Stimulated activated CD8-positive, alpha-beta memory T cell treated with anti-CD3 and anti-CD28 coated beads, Interleukin-15, amount 100 ng/mL, for 1 hour (primary cell): ENCODE measurements around the gene MADD.

ENCODE experiments used
- DNase-seq: peaks from one replicate; pipeline ENCODE4 v3.0.0-alpha.2; 2020; ENCODE audit warnings: low read depth

Gene MADD

DNA sequence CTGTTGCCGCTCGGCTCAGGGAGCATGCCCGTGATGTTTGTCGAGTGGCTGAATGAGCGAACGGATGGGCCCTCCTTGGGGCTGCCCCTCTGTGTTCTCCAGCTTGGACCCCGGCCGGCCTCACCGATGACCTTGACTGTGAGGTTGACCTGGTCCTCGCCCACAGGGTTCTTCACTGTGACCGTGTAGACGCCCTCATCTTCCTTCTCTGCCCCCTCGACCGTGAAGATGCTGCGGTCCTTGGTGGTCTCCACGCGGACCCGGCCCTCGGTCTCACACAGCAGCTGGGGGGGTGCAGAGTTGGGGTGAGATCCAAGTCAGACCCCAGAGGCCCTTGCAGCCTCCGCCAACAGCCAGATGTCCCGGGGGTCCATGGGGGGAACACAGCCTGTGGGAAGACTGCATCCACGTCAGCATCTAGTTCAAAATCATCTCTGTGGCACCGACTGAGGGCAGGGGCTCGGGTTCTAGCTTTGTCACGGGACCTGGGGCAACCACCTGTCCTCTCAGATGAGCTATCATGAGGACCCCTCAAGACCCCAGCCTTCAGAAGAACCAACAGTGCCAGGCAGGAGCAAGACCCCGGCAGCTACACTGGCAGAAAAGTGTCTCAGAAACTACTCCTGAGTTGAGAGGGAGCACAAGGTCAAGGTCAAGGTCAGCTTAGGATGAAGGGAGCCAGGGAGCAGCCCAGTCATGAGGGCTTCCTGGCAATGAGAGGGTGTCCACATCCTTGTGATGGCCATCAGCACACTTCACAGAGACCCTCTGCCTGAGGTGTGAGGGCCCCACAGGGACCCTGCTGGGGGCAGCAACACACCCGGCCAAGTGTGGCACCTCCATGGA is 68.7 kb downstream of the MADD start:
- no peak for DNase-seq

- no peak for DNase-seq
These were observed 70.1 kb downstream of the MADD start for GRCh38 chr11:47340010-47340409.

- no peak for DNase-seq
These were observed 71.2 kb downstream of the MADD start for GRCh38 chr11:47340980-47341775.

DNA sequence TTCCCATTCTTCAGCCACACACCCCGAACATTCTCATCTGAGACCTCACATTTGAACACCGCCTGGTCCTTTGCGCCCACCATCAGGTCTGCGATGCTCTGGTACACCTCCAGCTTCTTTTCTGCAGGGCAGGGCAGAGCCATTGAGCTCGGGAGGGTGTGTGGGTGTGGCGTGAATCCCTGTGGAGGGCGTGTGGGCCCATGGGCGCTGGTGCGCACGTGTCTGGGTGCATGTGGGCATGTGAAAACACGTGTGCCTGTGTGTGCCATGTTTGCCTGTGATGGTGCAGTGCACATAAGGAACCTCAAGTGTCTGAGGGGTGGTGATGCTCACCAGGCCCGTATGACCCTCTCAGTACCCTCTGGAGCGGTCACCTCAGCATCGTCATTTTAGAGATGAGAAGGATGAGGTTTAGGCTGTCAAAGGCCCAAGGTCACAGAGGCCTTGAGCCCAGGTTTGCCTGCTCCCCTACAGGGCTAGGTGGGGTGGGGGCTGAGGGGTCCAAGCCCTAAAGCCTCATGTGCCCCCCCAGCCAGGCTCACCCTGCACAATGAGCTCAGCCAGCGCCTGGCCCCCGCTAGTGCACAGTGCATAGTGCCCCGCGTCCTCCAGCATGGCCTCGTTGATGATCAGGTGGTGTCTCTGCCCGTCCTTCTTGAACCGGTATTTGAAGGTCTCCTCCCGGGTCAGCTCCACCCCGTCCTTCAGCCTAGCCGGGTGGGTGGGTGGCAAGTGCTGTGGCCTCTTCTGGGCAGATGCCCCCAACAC is 72.3 kb downstream of the MADD start:
- DNase-seq = no peak

DNA sequence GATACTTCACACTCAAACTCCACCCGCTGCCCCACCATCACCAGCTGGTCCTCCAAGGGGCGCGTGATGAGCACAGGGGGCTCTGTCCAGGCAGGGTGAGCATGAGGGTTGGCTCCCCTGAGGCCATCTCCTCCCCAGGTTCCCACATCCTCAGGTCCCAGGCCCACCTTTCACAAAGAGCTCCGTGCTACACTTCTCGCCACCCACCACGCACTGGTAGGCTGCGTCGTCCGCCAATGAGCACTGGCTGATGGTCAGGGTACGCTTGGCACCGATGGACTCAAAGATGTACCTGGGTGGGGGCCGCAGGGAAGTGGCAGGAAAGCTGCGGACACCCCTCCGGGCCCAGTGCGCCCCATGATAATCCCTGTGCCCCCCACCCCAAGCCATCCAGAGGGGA is 72.9 kb downstream of the MADD start:
- no peak for DNase-seq

DNA sequence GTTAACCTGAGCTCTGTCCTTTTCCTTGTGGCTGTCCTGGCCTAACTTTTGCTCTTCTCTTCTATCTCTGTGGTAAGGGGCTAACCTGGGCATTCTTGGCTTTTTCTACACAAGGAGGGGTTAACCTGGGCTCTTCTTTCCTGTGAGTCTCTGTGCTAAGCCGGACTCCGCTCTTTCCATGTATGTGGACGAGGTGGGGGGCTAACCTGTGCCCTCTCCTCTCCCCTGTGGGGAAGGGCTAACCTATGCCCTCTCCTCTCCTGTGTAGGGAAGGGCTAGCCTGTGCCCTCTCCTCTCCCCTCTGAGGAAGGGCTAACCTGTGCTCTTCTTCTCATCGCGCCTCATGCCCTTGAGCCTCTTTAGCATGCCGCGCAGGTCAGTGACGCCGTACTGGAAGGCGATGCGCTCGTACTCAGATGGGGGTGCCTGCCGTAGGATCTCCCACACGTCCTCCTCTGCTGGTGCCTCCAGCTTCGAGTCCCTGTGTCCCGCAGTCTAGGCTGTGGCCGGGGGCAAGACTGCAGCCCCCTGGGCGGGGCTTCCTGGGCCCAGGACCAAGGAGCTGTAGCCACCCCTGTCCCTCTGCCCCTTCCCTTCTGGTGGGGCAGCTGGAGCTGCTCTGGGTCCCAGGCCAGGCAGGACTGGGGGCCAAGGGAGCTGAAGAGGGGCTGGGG is 76.1 kb downstream of the MADD start:
- DNase-seq = no peak

DNA sequence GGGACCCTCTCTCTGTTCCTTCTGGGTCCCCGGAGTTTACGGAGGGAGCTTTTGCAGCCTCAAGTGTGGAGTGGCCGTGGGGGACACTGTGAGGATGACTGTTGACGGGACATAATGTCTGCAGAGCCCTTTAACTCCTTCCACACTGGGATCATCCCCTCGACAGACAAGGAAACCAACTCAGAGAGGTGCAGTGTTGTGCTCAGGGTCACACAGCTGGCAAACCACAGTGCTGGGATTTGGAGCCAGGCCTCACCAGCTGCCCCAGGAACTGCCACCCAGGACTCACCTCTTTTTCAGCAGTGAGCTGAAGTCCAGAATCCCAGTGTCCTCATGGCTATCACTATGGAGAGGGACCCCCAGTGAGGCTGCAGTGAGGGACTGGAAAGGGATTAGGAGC is 77.2 kb downstream of the MADD start:
- no peak for DNase-seq

DNA sequence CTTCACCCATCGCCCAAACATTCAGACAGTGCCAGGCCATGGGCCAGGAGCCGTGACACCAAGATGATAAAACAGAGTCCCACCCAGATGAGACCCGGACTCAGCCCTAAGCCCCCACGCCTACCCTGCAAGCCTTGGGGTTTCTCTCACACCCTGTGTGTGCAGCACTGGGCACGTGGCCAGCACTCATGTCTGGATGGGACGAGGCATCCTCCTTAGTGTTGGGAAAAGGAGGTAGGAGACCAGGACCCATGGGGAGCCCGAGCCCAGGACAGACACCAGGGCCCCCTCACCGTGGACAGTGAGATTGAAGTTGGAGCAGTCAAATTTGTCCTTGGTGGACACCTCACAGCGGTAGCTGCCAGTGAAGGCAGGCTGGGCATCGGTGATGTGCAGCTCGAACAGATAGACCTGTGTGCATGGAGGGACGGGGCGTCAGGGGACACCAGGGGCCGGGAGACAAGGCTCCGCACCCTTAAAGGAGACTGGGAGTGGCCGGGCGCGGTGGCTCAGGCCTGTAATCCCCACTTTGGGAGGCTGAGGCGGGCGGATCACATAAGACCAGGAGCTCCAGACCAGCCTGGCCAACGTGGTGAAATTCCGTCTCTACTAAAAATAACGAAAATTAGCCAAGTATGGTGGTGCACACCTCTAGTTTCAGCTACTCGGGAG is 78.3 kb downstream of the MADD start:
- no peak for DNase-seq

- DNase-seq = no peak
These were observed 78.9 kb downstream of the MADD start for GRCh38 chr11:47348859-47349258.

DNA sequence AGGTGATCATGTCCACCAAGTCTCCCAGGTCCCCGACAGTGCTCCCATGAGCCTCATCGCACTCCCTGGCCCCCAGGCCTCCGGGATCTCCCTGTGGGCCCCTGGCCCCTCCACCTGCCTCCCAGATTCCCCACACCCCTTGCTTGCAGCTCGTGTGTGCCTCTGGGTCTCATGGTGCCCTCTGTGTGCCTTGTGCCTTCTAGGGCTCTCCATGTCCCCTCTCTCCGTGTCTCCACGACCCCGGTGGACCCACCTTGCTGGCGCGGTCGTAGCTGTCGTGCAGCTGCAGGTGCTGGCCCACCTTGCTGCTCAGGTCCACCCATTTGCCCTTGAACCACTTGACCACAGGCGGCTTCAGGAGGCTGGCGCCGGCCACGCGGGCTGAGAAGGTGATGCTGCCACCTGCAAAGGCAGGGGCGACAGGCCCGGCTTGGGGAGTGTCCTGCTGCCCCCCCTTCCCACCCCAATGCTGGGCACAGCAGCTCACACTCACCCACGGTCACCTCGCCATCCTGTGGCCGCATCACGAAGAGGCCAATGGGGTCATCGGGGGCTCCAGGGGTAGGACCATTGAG is 79.7 kb downstream of the MADD start:
- no peak for DNase-seq

DNA sequence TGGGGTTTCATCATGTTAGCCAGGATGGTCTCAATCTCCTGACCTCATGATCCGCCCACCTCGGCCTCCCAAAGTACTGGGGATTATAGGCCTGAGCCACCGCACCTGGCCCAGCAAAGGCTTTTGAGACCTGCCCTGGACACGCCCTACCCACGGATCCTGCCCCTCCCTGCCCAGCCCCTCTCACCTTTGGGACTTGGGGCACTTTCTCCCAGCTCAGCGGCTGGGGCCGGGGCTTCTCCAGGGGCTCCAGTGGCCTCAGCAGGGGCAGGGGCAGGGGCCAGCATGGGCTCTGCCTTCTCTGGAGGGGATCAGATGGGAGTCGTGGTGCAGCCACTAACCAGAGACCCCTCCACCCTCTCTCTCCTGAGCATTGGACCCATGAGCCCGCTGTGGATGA is 80.4 kb downstream of the MADD start:
- DNase-seq = no peak

DNA sequence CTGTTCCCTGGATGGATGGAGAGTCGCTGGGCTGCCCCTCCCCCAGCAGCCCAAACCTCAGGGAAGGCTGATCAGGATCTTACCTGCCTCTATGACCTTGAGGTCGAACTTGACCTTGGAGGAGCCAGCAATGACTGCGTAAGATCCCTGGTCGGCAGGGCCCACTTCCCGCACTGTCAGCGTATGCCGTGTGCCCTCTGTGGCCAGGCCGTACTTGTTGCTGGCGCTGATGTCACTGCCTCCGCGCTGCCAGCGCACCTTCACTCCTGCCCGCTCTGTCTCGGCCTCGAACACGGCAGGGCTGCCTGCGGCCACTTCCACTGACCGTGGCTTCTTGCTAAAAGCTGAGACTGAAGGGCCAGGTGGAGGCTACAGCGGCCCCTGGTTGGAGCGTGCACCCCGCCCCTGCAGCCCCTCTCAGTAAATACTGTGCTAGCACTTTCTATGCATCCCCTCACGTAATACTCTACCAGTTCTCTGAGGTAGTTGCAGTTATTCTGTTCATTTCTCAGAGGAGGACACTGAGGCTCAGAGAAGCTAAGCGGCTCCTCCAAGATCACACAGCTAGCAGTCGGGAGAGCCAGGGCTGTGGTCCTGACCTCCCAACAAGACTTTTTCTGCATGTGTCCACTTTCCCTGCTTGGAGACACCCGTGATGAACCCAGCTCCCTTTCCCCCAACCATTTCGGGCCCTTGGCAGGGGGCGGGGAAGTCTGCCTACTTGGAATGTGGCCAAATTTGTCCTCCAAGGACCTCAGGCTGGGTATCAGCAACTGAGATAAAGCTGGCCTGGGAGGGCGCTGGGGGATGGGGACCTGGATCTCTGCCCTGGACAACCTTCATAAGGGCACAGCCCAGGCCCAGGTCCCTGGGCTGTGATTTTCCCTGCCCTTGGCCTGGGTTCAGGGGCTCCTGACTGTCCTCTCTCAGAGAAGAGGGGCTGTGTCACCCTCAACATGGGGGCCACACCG is 81.5 kb downstream of the MADD start:
- no peak for DNase-seq

DNA sequence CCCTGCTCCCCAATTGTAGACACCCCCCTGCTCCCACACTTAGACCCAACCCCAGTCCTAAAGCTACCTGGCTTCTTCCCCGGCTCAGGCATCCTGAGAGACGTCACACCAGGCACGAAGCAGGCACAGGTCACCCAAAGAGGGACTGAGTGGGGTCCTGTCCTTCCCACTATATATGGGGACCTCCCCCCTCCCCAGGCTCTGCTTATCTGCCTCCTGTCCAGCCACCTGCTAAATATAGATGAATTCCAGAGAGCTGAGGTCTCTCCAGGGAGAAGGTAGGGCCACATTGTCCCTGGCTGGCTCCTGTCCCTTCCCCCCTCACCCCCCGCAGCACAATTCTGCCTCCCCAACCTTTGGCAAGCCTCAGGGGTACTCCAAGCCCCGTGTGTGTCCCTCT is 82.6 kb downstream of the MADD start, which contains the start of gene MYBPC3:
Gene MYBPC3 (minus strand): TSS at position 147 of the 400 bp plus-strand sequence. CDS start 55 bp downstream, at position 92.
- DNase-seq = no peak

GRCh38 chr11:47353978-47354774 is 84.2 kb downstream of the MADD start:
- no peak for DNase-seq

DNA sequence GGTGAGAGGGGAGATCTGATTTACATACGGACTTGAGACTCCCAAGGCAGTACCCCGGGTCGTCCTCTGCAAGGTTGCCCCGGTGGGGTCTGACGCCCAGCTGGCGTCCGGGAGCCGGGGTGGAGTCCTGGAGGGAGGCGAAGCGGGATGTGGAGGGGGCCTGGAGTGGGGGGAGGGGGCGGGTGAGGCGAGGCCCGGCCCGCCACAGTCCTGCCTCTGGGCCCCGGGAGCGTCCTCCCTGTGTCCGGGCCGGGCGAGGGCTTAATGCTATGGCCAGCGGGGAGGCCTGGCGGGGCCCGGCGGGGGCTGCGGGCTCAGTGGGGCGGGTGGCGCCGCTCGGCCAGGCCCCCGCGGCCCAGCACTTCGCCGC is 85.0 kb downstream of the MADD start:
- no peak for DNase-seq

GRCh38 chr11:47355283-47356128 is 85.6 kb downstream of the MADD start:
- no peak for DNase-seq

GRCh38 chr11:47356129-47356997 is 86.4 kb downstream of the MADD start:
- DNase-seq = no peak
